SK-N-SH treated with all-trans-retinoic acid at 6 μM for 48 hours (cell line): Measurements from ENCODE around the gene CMKLR1.

ENCODE experiments used
- ATAC-seq: fragments of 200-7000 bp; cut with Tn5 transposase; 3 replicates; pipeline ENCODE4 v1.9.1; 2020; ENCODE audit warnings: mild to moderate bottlenecking, moderate library complexity
- ARNTL ChIP-seq: fragments of 450-650 bp; formaldehyde crosslinking; IDR thresholded peaks from 2 replicates; pipeline ENCODE4 v1.5.0; 2020; ENCODE audit warnings: low read depth, mild to moderate bottlenecking, moderate library complexity, borderline replicate concordance
- CREB5 ChIP-seq: fragments of 250-450 bp; sonication (Bioruptor Pico); IDR thresholded peaks from 2 replicates; pipeline ENCODE4 v1.5.1; 2020; ENCODE audit warnings: low read depth, mild to moderate bottlenecking, moderate library complexity
- CSDC2 ChIP-seq: fragments of 250-450 bp; sonication (Bioruptor Pico); IDR thresholded peaks from 2 replicates; pipeline ENCODE4 v1.5.0; 2020; ENCODE audit warnings: mild to moderate bottlenecking, moderate library complexity
- CSRNP3 ChIP-seq: fragments of 250-450 bp; sonication (Bioruptor Pico); IDR thresholded peaks from 2 replicates; pipeline ENCODE4 v1.5.1; 2021; ENCODE audit warnings: mild to moderate bottlenecking, moderate library complexity
- ESRRG ChIP-seq: fragments of 250-450 bp; sonication (Bioruptor Pico); IDR thresholded peaks from 2 replicates; pipeline ENCODE4 v1.6.1; 2021; ENCODE audit warnings: mild to moderate bottlenecking
- ISL1 ChIP-seq: fragments of 250-450 bp; sonication (Bioruptor Pico); IDR thresholded peaks from 2 replicates; pipeline ENCODE4 v2.1.2; 2022; ENCODE audit warnings: mild to moderate bottlenecking, moderate library complexity
- OSR1 ChIP-seq: fragments of 250-450 bp; sonication (Bioruptor Pico); IDR thresholded peaks from 2 replicates; pipeline ENCODE4 v1.8.0; 2022; ENCODE audit warnings: moderate library complexity, mild to moderate bottlenecking, inconsistent platforms
- POU6F1 ChIP-seq: fragments of 250-450 bp; sonication (Bioruptor Pico); IDR thresholded peaks from 2 replicates; pipeline ENCODE4 v1.8.0; 2021; ENCODE audit warnings: low read depth, mild to moderate bottlenecking, moderate library complexity, borderline replicate concordance
- PPARA ChIP-seq: fragments of 250-450 bp; sonication (Bioruptor Pico); IDR thresholded peaks from 2 replicates; pipeline ENCODE4 v1.5.0; 2020; ENCODE audit warnings: mild to moderate bottlenecking, borderline replicate concordance
- RARB ChIP-seq: fragments of 250-450 bp; sonication (Bioruptor Pico); IDR thresholded peaks from 2 replicates; pipeline ENCODE4 v1.8.0; 2021; ENCODE audit warnings: mild to moderate bottlenecking, moderate library complexity
- SNAI2 ChIP-seq: fragments of 250-450 bp; sonication (Bioruptor Pico); IDR thresholded peaks from 2 replicates; pipeline ENCODE4 v1.5.0; 2020; ENCODE audit warnings: mild to moderate bottlenecking, moderate library complexity
- TCF4 ChIP-seq: fragments of 250-450 bp; sonication (Bioruptor Pico); IDR thresholded peaks from 2 replicates; pipeline ENCODE4 v1.8.0; 2021; ENCODE audit warnings: mild to moderate bottlenecking, moderate library complexity, borderline replicate concordance
- TOX ChIP-seq: fragments of 250-450 bp; sonication (Bioruptor Pico); IDR thresholded peaks from 2 replicates; pipeline ENCODE4 v1.8.0; 2021; ENCODE audit warnings: mild to moderate bottlenecking, moderate library complexity, borderline replicate concordance
- TSHZ2 ChIP-seq: fragments of 250-450 bp; sonication (Bioruptor Pico); IDR thresholded peaks from 2 replicates; pipeline ENCODE4 v1.5.0; 2020; ENCODE audit warnings: mild to moderate bottlenecking, moderate library complexity
- ZC3H10 ChIP-seq: fragments of 250-450 bp; sonication (Bioruptor Pico); IDR thresholded peaks from 2 replicates; pipeline ENCODE4 v1.5.1; 2021; ENCODE audit warnings: mild to moderate bottlenecking, moderate library complexity
- ZFP3 ChIP-seq: fragments of 250-450 bp; sonication (Bioruptor Pico); IDR thresholded peaks from 2 replicates; pipeline ENCODE4 v1.5.0; 2020; ENCODE audit warnings: mild to moderate bottlenecking, moderate library complexity
- ZFP30 ChIP-seq: fragments of 450-650 bp; formaldehyde crosslinking; IDR thresholded peaks from 2 replicates; pipeline ENCODE4 v1.5.0; 2022; ENCODE audit warnings: mild to moderate bottlenecking, moderate library complexity
- ZNF70 ChIP-seq: fragments of 450-650 bp; formaldehyde crosslinking; IDR thresholded peaks from 2 replicates; pipeline ENCODE4 v1.5.0; 2020; ENCODE audit warnings: mild to moderate bottlenecking, moderate library complexity
- ZNF8 ChIP-seq: fragments of 450-650 bp; formaldehyde crosslinking; IDR thresholded peaks from 2 replicates; pipeline ENCODE4 v1.5.0; 2020; ENCODE audit warnings: mild to moderate bottlenecking, moderate library complexity

The CMKLR1 gene

GRCh38 chr12:108315486-108316105 lies 23.5 kb downstream of the CMKLR1 start:
- ATAC-seq = no peak
- no peak for TF ChIP-seq TSHZ2 (CRISPR knock-in tag)
- TF ChIP-seq ESRRG (CRISPR knock-in tag) = no peak
- TF ChIP-seq ZC3H10 (CRISPR knock-in tag) = no peak
- TF ChIP-seq TCF4 (CRISPR knock-in tag) = no peak
- no peak for TF ChIP-seq ZNF8 (CRISPR knock-in tag)
- no peak for TF ChIP-seq SNAI2 (CRISPR knock-in tag)
- no peak for TF ChIP-seq ZFP3 (CRISPR knock-in tag)
- TF ChIP-seq CSRNP3 (CRISPR knock-in tag) = no peak
- TF ChIP-seq CSDC2 = no peak
- no peak for TF ChIP-seq OSR1 (CRISPR knock-in tag)
- no peak for TF ChIP-seq ZFP30 (CRISPR knock-in tag)
- no peak for TF ChIP-seq PPARA (CRISPR knock-in tag)
- TF ChIP-seq POU6F1 (CRISPR knock-in tag) = no peak
- no peak for TF ChIP-seq RARB (CRISPR knock-in tag)

- ATAC-seq = no peak
Measured at GRCh38 chr12:108313606-108314351, 25.3 kb downstream of the CMKLR1 start.

More at GRCh38 chr12:108313606-108314351, 25.3 kb downstream of the CMKLR1 start:
- no peak for TF ChIP-seq ZNF8 (CRISPR knock-in tag)
- no peak for TF ChIP-seq ZFP30 (CRISPR knock-in tag)
- TF ChIP-seq ZC3H10 (CRISPR knock-in tag) = no peak
- no peak for TF ChIP-seq SNAI2 (CRISPR knock-in tag)
- TF ChIP-seq TOX = no peak
- TF ChIP-seq CREB5 (CRISPR knock-in tag) = no peak
- no peak for TF ChIP-seq ZFP3 (CRISPR knock-in tag)
- TF ChIP-seq RARB (CRISPR knock-in tag) = no peak
- TF ChIP-seq CSDC2 = no peak
- TF ChIP-seq ESRRG (CRISPR knock-in tag) = no peak
- no peak for TF ChIP-seq ZNF70 (CRISPR knock-in tag)
- no peak for TF ChIP-seq ARNTL (CRISPR knock-in tag)
- TF ChIP-seq OSR1 (CRISPR knock-in tag) = no peak
- no peak for TF ChIP-seq POU6F1 (CRISPR knock-in tag)
- no peak for TF ChIP-seq TCF4 (CRISPR knock-in tag)
- TF ChIP-seq ISL1 (CRISPR knock-in tag) = no peak
- TF ChIP-seq CSRNP3 (CRISPR knock-in tag) = no peak
